Kidney (tissue), 14 donors: Measurements from ENCODE around the gene RPTOR. TPM values are rescaled to one million over a fixed set of nuclear protein-coding genes. Genes with fewer than 3 reads are reported as not detected.

Source experiments
- DNase-seq, 5 donors: peaks; one replicate each; pipeline ENCODE4 v3.0.0-alpha.2; 2013 to 2020
- FAIRE-seq: peaks from 2 replicates; lab custom pipeline; 2012; peaks lifted over from hg19 to GRCh38; lab: Jason Lieb, UNC
- H3K27ac ChIP-seq, 2 donors: one replicate each; pipeline ENCODE4 v1.7.0; 2013; ENCODE audit warnings: low read depth in 2 of 2, low read length in 2 of 2, inconsistent platforms in 1 of 2
- H3K27me3 ChIP-seq: one replicate; pipeline ENCODE4 v1.7.1; 2013; ENCODE audit warnings: low read length, inconsistent platforms; ENCODE audit not compliant: control insufficient read depth, insufficient read depth
- H3K36me3 ChIP-seq, 3 donors: one replicate each; pipeline versions ENCODE4 v1.7.0 to v1.7.1; 2013; ENCODE audit warnings: low read length in 3 of 3, control low read depth in 1 of 3, inconsistent platforms in 1 of 3; ENCODE audit not compliant: insufficient read depth in 3 of 3, control insufficient read depth in 2 of 3
- H3K4me1 ChIP-seq, 3 donors: one replicate each; pipeline versions ENCODE4 v1.7.0 to v1.7.1; 2013; ENCODE audit warnings: low read length in 3 of 3, inconsistent platforms in 1 of 3, low read depth in 1 of 3; ENCODE audit not compliant: control insufficient read depth in 2 of 3, insufficient read depth in 2 of 3
- H3K4me3 ChIP-seq, 3 donors: one replicate each; pipeline versions ENCODE4 v1.7.0 to v1.8.1; 2013; ENCODE audit warnings: low read length in 3 of 3, control low read depth in 1 of 3, inconsistent platforms in 1 of 3
- H3K9ac ChIP-seq, 3 donors: one replicate each; pipeline versions ENCODE4 v1.7.0 to v1.7.1; 2013; ENCODE audit warnings: low read length in 3 of 3, control low read depth in 1 of 3, inconsistent platforms in 1 of 3
- H3K9me3 ChIP-seq, 3 donors: one replicate each; pipeline versions ENCODE4 v1.7.0 to v1.7.1; 2013; ENCODE audit warnings: low read length in 3 of 3, control low read depth in 1 of 3, inconsistent platforms in 1 of 3; ENCODE audit not compliant: control insufficient read depth in 2 of 3, insufficient read depth in 1 of 3
- CTCF ChIP-seq: IDR thresholded peaks from 3 replicates; pipeline ENCODE4 v1.5.1; 2012; ENCODE audit warnings: mild to moderate bottlenecking, moderate library complexity, borderline replicate concordance; ENCODE audit not compliant: insufficient read depth; ENCODE audit errors: extremely low read depth
- intact Hi-C: fragments of 100-400 bp; cut with DNase I; formaldehyde crosslinking; loops from one replicate; pipeline ENCODE4 v1.11.1; 2022
- polyA plus RNA-seq: library from polyadenylated mRNA; stranded (reverse); fragments of 350-450 nt; fragmentation: Illumina TruSeq; extraction: RNeasy Lipid Tissue Mini Kit (QIAGEN cat#74804); gene quantifications from one replicate; pipeline ENCODE4 v1.2.3, GENCODE V29; 2014; ENCODE audit warnings: low read depth, low replicate concordance; ENCODE audit not compliant: insufficient read depth
- total RNA-seq: library from RNA; stranded (reverse); fragmentation: NEBNext Ultra II Directional; extraction: Animal tissue kit (Norgen Biotek cat#: 25700); gene quantifications from one replicate; pipeline ENCODE4 v1.2.1, GENCODE V29; 2021
- donor health status: control.
- donor health status: control.
- donor health status: control.
- donor health status: control.
- donor health status: control.
- donor health status: DM: yes; HTN: yes; CAD: no.
- donor health status: Normal renal cell carcinoma (clear cell type).

Gene RPTOR
- total and polyA plus RNA-seq, 2 donors from 2014 or later = 5.5 to 37.6 TPM

- FAIRE-seq = no peak
- Histone ChIP-seq H3K27ac (no peak overlapping the region), H3K9ac (no peak overlapping the region), H3K9me3 (no peaks in the 10 kb centered on the region), H3K36me3 (peaks cover 0 to 6% (median 4%) of the 10 kb centered on the region in 3 donors), H3K4me3 (no peak overlapping the region), H3K4me1 (no peaks in the 10 kb centered on the region), H3K27me3 (no peaks in the 10 kb centered on the region)
- intact Hi-C loops = no loop called here
- peak in 1 of 5 donors; percentile 31 for DNase-seq
- no peak for TF ChIP-seq CTCF
Observed at GRCh38 chr17:80876950-80877728, 332.5 kb downstream of the RPTOR start.

- TF ChIP-seq CTCF = no peak
- FAIRE-seq (no peak), DNase-seq (peak in 1 of 5 donors; percentile 43)
- peaks cover 0 to 6% (median 4%) of the 10 kb centered on the region in 3 donors for H3K36me3 ChIP-seq
- intact Hi-C loops = no loop called here
- H3K27me3 ChIP-seq = no peaks in the 10 kb centered on the region
- H3K4me3 ChIP-seq = no peak overlapping the region
- no peaks in the 10 kb centered on the region for H3K9me3 ChIP-seq
- no peak overlapping the region for H3K27ac ChIP-seq
- H3K4me1 ChIP-seq = no peaks in the 10 kb centered on the region
- no peak overlapping the region for H3K9ac ChIP-seq
Observed at GRCh38 chr17:80877729-80878303, 333.2 kb downstream of the RPTOR start.

- peak in 2 of 5 donors; percentile 29 to 46 for DNase-seq
- TF ChIP-seq CTCF = no peak
- FAIRE-seq = no peak
- no peak overlapping the region for H3K27ac ChIP-seq
- no peaks in the 10 kb centered on the region for H3K27me3 ChIP-seq
- H3K9me3 ChIP-seq = no peaks in the 10 kb centered on the region
- H3K4me1 ChIP-seq = no peaks in the 10 kb centered on the region
- H3K36me3 ChIP-seq = peaks cover 0 to 14% (median 5%) of the 10 kb centered on the region in 3 donors
- no peak overlapping the region for H3K9ac ChIP-seq
- no peak overlapping the region for H3K4me3 ChIP-seq
- intact Hi-C loops = no loop called here
Observed at GRCh38 chr17:80878876-80879722, 334.5 kb downstream of the RPTOR start.
